HG03066 (cell line): Measurements from ENCODE around the gene SDF4.

Experiments
- ATAC-seq: cut with Tn5 transposase; IDR thresholded peaks from one replicate; pipeline ENCODE4 v1.9.1; 2021; ENCODE audit warnings: low read depth; ENCODE audit not compliant: unreplicated experiment

SDF4 gene

DNA sequence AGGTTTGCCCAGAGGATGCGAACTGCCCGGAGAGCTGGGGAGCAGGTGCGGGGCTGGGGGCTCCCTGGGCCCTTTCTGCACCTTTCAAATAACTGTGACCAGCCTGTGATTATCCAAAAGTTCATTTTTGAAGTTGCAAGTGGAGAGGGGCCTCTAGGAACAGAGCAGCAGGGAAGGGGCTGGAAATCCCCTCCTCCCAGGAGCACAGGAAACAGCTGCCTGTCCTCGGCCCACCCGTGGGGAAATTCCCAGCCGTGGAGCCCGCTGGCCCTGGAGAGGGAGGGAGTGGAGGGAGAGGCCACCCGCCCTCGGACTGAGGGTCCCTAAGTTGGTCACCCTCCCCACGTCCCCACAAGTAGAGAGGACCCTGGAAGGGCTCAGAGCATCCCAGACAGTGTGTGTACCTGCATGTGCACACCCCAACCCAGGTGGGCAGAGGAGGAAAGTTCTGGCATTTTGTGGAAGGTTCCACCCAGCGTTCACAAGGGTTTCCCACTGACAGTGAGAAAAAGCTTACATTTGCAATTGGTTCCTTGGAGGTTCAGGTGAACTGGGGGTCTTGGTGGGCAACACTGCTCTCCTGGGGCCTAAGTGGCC is 16.6 kb downstream of the SDF4 start:
- ATAC-seq, result no peak

DNA sequence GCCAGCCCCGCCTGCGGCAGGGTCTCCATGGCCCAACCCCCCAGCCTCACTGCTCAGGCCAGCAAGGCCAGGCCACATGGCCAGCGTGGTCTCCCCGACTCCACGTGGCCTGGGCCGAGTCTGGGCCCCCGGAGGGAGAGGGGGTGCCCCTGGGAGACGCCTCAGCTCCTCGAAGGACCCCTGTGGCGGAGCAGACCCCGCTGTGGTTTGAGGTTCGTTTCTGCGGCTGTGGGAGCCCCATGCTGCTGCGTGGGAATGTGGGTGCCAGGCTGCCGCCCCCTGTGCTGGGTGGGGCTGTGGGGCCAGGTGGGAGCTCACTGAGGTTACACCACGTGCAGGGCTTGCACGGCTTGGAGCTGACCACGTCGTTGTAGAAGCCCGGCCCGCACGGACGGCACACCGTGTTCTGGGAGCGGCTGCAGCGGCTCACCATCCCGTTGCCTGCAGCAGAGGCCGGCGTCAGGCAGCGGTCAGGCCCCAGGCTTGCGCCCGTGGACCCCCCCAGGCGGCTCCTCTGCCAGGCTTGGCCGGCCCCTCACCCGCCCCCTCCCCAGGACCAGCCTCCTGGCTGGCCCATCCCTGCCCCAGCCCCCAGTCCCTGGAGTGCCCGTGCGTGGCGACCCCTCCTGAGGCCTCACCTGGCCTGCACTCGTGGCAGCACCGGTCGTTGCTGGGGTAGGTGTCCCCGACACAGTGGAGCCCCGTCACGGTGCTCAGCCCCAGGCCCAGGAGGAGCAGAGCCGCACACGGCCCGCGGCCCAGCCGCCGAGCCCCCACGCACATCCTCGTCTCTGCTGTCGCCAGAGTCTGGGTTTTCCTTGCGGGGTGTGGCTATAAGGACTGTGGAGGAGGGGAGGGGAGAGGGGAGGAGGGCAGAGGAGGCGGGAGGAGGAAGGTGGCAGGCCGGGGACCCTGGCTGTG is 18.2 kb downstream of the SDF4 start, which contains the start of gene TNFRSF4:
TNFRSF4 (minus strand) TSS at position 809 of the 921 bp plus-strand sequence; CDS start at position 783, 26 bp downstream.
- no peak for ATAC-seq

DNA sequence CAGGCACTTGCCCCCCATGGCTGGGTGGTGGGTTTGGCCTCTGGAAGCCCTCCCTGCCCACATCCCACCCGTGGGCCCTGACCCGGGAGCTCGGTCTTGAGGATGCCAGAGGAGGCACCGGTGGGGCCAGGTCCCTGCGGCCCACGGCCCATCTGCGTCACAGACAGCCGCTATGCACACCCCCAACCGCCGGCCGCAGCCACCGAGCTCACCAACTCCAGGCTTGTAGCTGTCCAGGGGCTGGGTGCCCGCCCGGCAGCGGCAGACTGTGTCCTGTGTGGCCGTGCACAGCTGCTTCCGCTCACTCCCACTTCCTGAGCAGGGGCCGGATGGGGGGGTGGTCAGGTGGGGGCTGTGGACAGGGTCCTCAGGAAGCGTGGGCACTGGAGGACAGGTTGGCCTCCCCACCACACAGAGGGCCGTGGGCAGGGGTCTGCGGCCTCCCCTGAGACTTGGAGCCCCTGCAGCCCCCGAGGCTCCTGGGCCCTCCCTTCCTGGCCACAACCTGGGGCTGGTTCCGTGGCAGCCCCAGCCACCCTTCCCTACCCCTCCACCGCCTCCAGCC is 18.9 kb downstream of the SDF4 start:
- no peak for ATAC-seq

DNA sequence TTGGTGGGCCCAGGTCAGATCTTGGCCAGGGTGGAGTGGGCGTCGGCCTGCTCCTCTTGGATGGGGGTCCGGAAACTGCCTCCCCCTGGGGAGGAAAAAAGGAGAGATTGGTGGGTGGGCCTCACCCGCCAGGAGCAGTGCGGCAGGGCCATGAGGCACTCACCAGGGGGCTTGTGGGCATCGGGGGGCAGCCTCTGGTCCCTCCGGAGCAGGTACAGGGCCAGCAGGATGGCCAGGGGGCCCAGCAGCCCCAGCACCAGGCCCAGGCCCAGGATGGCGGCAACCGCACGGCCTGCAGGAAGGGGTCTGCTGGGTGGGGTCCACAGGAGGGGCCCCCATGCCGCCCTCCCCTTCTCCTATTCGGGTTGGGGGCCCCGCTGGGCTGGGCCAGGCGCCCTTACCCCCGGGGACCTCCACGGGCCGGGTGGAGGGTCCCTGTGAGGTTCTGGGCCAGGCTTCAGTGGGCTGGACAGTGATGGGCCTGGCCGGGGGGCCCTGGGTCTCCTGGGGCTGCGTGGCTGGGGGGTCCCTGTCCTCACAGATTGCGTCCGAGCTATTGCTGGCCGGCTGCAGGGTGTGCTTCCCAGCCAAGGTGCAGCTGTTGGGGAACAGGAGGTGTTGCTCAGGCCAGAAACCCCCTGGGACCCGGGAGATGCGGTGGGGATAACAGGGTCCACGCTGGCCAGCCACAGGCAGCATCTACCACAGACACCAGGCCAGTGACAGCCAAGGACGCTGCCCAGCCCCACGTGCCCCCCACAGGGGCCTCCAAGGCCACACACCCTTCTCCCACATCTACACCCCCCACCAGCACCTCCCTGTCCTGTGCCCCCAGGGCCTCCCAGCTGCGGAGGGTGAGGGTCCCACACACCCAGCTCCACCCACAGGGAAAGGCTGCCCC is 20.0 kb downstream of the SDF4 start:
- no peak for ATAC-seq

DNA sequence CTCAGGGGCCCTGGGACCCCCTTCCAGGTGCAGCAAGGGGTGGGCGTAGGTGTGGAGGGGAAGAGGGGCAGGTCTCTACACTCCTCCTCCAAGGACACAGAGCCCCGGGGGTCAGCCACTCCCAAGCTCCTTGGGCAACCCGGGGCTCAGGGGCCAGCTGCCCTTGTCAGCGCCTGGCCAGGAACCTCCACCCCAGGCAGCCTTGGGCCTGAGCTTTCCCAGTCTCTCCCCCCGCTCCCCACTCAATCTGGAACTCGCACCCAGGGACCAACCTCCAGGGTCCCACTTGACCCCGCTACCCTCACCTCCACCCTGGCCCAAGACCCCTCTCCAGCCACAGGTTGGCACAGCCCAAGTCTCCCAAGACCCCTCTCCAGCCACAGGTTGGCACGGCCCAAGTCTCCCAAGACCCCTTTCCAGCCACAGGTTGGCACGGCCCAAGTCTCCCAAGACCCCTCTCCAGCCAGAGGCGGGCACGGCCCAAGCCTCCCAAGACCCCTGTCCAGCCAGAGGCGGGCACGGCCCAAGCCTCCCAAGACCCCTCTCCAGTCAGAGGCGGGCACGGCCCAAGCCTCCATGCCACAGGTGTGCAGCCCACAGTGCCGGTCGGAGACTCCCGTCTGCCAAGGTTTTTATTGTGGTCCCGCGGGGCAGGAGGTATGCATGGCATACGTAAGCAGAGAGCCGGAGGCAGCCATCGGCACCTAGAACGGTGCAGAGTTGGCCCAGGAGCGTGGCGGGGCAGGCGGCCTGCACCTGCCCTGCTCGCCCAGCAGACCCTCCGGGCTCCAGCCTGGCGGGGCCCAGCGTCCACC is 20.9 kb downstream of the SDF4 start:
- ATAC-seq, result no peak

DNA sequence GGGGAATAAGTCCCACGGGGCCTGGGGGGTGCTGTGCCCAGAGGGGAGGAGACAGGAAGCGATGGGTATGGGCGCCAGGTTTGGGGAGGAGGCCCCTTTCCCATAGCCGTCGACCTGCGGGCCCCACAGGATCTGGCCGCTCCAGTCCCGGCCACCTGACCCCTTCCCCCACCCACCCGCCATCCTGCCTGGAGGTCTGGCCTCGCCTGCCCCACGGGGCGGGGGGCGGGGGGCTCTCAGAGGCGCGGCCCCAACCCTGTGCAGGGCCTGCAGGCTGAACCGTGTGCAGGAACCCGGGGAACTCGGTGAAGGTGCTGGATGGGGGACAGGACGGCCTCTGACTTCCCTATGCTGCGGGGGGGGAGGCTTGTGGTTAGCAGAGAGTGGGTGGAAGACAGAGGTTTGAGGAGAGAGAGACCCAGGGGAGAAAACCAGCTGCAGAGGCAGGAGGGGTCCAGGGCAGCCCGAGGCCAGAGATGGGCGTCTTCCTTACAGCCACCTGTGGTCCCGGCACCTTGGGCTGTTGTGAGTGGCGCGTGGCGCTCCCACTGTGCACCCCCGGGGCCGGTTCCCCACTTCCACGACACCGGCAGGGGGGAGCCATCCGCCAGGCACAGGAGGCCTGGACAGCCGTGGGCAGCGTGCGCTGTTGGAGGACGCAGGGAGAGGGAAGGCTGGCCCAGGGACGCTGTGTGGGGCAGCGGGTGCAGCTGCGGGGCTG is 22.9 kb downstream of the SDF4 start:
- ATAC-seq, result no peak

DNA sequence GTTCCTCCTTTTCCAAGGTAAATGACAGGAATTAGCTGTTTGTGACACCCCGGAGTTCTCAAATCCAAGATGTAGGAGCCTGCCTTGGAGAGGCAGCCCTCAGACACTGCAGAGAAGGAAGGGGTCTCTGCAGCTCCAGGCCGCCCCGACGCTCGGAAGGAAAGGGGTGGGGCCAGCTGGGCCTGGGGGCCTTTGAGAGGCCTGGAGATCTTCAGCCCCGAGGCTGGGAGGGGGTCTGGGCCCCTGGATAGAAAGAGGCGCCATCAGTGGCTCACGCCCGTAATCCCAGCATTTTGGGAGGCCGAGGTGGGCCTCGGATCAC is 24.3 kb downstream of the SDF4 start:
- no peak for ATAC-seq

DNA sequence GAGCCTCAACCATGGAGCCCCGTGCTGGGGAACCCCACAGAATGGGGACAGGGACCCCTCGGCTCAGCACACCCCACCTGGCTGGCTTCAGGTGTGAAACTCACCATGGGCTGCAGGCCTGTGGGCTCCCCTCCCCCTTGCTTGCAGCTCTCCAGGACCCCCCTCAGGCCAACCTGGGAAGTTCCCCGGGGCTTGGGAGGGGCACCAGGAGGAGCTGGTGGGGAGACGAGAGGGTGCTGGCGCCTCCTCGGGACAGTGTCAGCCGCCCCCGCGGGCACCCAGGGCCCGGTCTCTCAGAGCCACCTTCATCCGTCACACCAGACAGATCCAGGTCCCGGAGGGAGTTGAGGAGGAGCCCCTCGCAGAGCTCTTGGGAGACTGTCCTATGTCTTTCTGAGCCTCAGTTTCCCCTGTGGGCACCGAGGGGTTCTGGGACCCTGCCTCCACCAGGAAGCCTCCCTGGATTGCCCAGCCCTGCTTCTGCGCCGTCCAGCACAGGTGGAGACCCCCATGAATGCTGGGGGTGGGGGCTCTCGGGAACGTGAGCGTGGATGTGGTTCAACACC is 24.8 kb downstream of the SDF4 start:
- no peak for ATAC-seq

DNA sequence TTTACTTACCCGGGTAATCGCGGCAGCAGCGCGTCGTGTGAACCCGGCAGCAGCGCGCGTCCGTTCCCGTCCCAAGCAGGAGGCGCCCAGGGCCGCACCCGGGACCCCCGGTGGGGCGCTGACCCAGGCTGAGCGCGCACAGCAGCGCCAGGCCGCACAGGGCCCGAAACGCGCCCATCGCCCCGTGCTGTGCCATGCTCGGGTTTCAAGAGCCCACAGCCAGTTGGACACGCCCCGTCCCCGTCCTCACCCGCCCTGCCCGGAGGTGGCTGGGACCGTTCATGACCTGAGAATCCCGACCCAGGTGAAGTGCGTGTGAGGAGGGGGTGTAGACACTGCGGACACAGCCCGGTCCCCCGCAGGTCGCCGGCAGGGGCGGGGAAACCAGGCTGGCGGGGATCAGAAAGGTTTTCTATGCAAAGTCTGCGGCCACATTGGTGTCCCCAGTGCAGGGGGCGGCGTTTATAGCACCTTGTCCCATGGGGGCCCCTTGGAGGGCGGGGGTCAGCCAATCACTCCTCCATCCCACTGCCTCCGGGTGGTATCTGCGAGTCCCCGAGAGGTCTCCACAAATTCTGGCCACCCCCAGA is 25.3 kb downstream of the SDF4 start, which contains the start of gene TNFRSF18:
TNFRSF18 (minus strand) TSS at position 217 of the 590 bp plus-strand sequence; CDS start at position 196, 21 bp downstream.
- no peak for ATAC-seq

DNA sequence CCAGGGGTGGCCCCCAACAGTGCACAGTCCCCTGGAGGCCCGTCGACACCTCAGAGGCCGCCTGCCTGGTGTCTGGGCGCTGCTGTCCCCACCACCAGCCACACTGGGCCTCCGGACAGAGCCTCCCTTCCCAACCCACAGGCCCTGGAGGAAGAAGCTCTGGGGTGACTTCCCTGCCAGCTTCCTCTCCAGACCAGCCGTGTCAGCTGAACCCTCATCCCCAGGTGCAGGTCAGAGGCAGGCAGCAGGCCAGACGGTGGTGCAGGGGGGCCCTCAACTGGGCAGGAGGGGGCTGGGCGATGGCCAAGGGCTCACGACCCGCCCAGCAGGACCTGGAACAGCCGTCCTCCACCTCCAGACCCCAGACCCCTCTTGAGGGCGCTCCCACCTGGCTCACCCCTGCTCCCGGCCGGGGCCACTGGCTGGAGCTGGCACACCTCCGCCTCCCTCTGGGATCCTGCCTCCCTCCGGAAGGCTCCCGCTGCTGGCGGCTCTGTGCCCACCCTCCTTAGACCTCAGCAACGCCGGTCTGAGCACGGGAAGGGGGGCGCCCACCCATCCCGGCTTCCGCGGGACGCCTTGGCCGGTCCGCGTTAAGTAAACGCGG is 25.9 kb downstream of the SDF4 start:
- ATAC-seq, result no peak

DNA sequence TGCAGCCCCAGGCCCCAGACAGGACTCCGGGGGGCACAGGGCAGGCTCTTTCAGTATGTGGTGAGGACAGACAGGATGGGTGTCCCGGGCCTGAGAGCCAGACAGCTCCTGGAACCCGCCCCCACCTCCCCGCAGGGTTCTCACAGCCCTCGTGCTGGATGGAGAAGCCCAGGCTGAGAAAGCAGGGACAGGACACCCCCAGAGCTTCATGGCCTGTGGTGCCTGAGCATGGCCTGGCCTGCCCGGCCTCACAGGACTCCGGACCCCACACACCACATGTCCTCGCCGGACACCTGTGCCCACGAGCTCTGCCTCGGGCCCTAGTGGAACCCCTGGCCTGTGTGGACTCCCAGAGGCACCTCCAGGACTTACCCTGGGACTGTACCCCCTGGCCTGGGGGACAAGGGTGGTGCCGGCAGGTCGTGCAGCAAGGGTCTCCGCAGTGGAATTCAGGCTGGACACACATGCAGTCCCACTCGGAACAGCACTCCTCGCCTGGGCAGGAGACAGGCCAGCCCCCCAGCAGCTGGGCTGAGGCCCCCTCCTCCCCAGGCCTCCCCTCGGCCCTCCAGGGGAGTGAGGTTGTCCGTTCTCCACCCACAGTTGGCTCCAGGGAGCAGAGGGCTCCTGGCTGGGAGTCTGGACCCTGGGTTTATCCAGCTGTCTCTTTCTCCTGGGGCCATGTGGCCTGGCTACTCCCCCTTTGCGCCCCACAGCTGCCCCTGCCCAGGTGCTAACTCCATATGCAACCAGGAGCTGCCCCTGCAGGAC is 26.6 kb downstream of the SDF4 start:
- ATAC-seq, result no peak

DNA sequence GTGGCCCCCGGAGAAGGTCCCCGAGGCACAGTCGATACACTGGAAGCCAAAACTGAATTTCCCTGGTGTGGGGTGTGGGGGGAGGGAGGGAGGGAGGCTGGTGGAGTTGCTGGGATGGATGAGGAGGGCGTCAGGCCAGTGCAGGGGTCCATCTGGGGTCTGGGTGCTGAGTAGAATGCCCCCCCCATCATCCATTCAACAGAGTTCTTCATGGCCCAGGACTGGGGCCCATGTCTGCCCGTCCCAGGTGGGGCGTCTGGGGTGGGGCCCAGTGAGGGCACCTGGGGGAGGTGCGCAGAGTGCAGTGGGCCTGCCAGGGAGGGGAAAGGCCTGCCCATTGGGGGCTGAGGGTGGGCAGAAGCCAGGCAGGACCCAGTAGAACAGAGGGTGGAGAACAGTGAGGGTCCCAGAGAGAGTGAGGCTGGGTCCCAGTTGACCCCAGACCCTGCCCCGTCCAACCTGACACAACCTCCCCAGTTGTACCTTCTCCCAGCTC is 27.3 kb downstream of the SDF4 start:
- ATAC-seq, result no peak

DNA sequence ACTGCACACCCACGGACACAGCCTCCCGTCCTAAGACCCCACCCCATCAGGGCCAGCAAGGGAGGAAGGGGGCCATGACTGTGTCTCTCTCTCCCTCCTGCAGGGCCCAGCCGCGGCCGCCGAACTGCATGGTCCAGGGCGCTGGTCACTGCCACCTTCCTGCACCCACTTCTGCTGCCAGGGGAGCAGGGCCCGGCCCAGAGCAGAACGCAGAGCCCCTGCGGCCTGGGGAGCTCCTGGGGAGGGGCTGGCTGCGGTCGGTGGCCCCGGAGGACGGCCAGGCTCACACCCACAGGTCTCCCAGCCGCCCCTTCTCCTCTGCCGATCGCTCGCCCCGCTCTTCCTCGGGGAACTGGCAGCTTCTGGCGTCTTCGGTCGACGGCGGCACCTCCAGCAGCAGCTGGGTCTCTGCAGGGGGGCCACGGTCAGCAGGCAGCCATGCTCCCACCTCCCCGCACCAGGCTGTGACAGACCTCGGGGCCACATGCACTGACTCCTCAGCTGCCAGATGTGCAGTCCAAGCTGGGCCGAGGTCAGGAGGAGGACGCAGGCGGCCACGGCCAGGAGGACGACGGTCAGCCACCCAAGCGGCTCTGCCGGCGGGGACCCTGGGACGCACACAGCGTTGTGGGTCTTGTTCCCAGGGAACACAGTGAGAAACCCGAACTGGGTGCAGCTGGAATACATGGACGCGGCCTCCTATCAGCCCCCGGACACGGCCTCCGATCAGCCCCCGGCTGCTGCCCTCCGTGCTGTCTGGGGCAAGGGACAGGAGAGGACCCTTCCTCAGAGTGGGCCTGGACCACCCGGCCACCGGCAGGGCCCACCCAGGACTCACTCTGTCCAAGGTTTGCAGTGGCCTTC is 28.0 kb downstream of the SDF4 start:
- no peak for ATAC-seq

DNA sequence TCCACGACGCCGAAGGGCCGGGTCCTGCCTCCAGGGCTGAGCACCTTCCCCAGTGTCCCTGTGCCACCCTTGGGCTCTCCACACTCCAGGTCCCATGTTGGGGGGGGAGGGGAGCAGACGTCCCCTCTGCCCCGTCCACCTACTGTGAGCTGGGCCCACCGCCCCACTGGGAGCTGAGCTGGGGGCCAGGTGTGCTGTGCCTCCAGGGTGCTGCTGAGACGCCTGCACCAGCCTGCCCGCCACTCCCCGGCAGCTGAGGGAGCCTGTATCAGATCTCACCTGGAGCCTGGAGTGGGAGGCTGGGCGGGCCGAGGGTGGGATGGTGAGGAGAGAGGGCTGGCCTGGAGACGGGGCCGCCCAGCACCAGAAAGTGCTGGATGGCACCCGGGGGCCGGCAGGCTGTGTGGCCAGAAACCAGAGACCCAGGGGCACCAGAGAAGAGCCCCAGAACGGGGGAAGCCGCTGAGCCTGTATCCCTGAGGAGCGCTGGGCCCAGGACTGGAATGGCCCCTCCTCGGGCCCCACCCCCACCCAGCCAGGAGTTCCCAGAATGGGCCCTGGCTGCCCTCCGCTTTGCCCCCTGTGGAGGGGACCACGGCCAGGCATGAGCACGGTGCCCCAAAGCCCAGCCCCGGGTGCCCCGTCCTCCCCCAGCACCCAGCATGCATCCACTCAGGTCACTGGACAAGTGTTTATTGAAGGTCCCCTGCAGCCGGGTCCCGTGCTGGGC is 28.8 kb downstream of the SDF4 start:
- ATAC-seq, result no peak
